CD4-positive, alpha-beta T cell (primary cell): ENCODE results near the gene FAM222A. TPM values are rescaled to one million over a fixed set of nuclear protein-coding genes. Genes with fewer than 3 reads are reported as not detected.

Source experiments
- ATAC-seq: fragments of 200-7000 bp; cut with Tn5 transposase; one replicate; pipeline ENCODE4 v1.10.0; 2022; ENCODE audit warnings: mild to moderate bottlenecking; ENCODE audit not compliant: poor library complexity
- CTCF ChIA-PET: fragments of 350-600 bp; sonication (Branson Sonifier 250); formaldehyde crosslinking; loops from one replicate; lab custom pipeline; 2021; ENCODE audit warnings: antibody characterized with exemption, inconsistent platforms; lab: Charles Lee
- POLR2A ChIA-PET: fragments of 350-600 bp; sonication (Branson Sonifier 250); formaldehyde crosslinking; loops from one replicate; lab custom pipeline; 2021; ENCODE audit warnings: antibody characterized with exemption, inconsistent platforms; lab: Charles Lee
- DNase-seq, 14 experiments: peaks; one replicate each; pipeline ENCODE4 v3.0.0-alpha.2; 2013 to 2020; ENCODE audit warnings: mixed read lengths in 2 of 14
- H3K27ac ChIP-seq, 2 donors: one replicate each; pipeline versions ENCODE4 v1.5.1 to v1.7.0; 2013; ENCODE audit warnings: low read length in 2 of 2, low read depth in 1 of 2, mild to moderate bottlenecking in 1 of 2
- H3K27me3 ChIP-seq, 2 experiments: 1 replicate in 1 of 2; 2 replicates in 1 of 2; pipeline versions ENCODE4 v1.6.1 to v1.7.0; 2013; ENCODE audit warnings: low read length in 2 of 2, control low read depth in 1 of 2, mild to moderate bottlenecking in 1 of 2, moderate library complexity in 1 of 2; ENCODE audit not compliant: insufficient read depth in 2 of 2, control insufficient read depth in 1 of 2
- H3K36me3 ChIP-seq: one replicate; pipeline ENCODE4 v1.6.1; 2013; ENCODE audit warnings: low read length, control low read depth; ENCODE audit not compliant: insufficient read depth
- H3K4me1 ChIP-seq: one replicate; pipeline ENCODE4 v1.6.1; 2013; ENCODE audit warnings: low read length, control low read depth; ENCODE audit not compliant: insufficient read depth
- H3K4me3 ChIP-seq: one replicate; pipeline ENCODE4 v1.5.1; 2013; ENCODE audit warnings: mild to moderate bottlenecking, low read length, moderate library complexity
- H3K9me3 ChIP-seq, 2 experiments: 1 replicate in 1 of 2; 2 replicates in 1 of 2; pipeline versions ENCODE4 v1.6.1 to v1.7.0; 2013; ENCODE audit warnings: low read length in 2 of 2, mild to moderate bottlenecking in 2 of 2, control low read depth in 1 of 2, moderate library complexity in 1 of 2; ENCODE audit not compliant: control insufficient read depth in 1 of 2, insufficient read depth in 1 of 2
- H3K27ac Mint-ChIP-seq: one replicate; pipeline ENCODE4 v1.8.0; 2020; ENCODE audit warnings: mixed read lengths
- H3K27me3 Mint-ChIP-seq: one replicate; pipeline ENCODE4 v1.8.0; 2021; ENCODE audit warnings: mixed read lengths
- H3K36me3 Mint-ChIP-seq: one replicate; pipeline ENCODE4 v1.8.0; 2021; ENCODE audit warnings: low read depth, mixed read lengths
- H3K4me1 Mint-ChIP-seq: one replicate; pipeline ENCODE4 v1.8.0; 2021; ENCODE audit warnings: low read depth, mixed read lengths
- H3K4me3 Mint-ChIP-seq: one replicate; pipeline ENCODE4 v1.8.0; 2020; ENCODE audit warnings: mild to moderate bottlenecking, mixed read lengths
- H3K9me3 Mint-ChIP-seq: one replicate; pipeline ENCODE4 v1.8.0; 2020; ENCODE audit warnings: mixed read lengths
- intact Hi-C, 2 experiments: fragments of 100-400 bp; cut with DNase I in 1 of 2; cut with micrococcal nuclease in 1 of 2; formaldehyde crosslinking; loops; one replicate each; pipeline versions ENCODE4 v1.15.1 to v1.9.0; 2023 to 2025; cut with DNase I, micrococcal nuclease
- total RNA-seq, 174 experiments: library from RNA in 2 of 174; stranded (reverse) in 2 of 174; gene quantifications; one replicate each; pipeline ENCODE4 v1.2.3 and lab custom pipeline; 2021 to 2026
- TF ChIP-seq, protein P1 (sequence below): fragments of 200-600 bp; IDR thresholded peaks from one replicate; pipeline ENCODE4 v1.8.0; 2022; ENCODE audit warnings: antibody characterized with exemption, mild to moderate bottlenecking

FAM222A gene
- total RNA-seq, 2 experiments from 2014 or later: 1.1 to 1.7 TPM

DNA sequence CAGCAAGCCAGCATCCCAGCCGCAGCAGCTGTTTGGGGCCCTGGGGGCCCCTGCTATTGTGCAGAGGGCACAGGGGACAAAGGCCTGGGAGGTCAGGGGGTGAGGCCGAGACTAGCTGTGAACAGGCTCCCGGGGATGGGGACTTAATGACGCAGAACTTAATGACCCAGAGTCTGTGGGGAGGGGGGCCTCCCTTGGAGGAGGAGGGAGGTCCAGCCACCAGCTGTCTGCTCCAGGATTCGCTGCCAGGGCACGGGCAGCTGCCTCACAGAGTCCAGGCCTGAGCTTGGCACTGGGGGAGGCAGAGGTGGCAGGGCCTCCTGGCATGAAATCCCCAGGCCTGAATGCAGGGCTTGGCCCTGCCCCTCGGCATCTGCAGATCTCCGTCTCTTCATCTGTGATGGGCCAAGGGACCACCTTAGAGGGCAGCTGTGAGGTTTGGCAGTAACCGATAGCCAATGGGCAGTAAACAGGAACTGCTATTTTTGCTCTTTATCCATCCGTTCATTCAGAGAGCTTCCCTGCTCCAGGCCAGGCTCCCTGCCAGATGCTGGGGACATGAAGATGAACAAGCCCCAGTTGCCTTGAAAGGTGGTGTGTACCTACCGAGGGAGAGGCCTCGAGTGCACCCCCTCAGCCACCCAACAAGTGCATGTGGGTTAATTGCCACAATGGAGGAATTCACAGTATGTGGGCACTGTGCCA, 6.7 kb downstream of the FAM222A start:
- intact Hi-C loops: no loop called here
- H3K27ac ChIP-seq: no peak overlapping the region
- no peaks in the 10 kb centered on the region for H3K9me3 ChIP-seq
- no peaks in the 10 kb centered on the region for H3K4me1 ChIP-seq
- Mint-ChIP-seq H3K27ac (no peak overlapping the region), H3K9me3 (no peaks in the 10 kb centered on the region), H3K27me3 (peaks cover 42% of the 10 kb centered on the region), H3K4me3 (no peak overlapping the region), H3K36me3 (no peaks in the 10 kb centered on the region), H3K4me1 (no peaks in the 10 kb centered on the region)
- no peak overlapping the region for H3K4me3 ChIP-seq
- ChIA-PET CTCF (no interaction called here), POLR2A (no interaction called here)
- ATAC-seq (no peak), DNase-seq (no peak)
- H3K36me3 ChIP-seq: no peaks in the 10 kb centered on the region
- TF ChIP-seq, protein P1, sequence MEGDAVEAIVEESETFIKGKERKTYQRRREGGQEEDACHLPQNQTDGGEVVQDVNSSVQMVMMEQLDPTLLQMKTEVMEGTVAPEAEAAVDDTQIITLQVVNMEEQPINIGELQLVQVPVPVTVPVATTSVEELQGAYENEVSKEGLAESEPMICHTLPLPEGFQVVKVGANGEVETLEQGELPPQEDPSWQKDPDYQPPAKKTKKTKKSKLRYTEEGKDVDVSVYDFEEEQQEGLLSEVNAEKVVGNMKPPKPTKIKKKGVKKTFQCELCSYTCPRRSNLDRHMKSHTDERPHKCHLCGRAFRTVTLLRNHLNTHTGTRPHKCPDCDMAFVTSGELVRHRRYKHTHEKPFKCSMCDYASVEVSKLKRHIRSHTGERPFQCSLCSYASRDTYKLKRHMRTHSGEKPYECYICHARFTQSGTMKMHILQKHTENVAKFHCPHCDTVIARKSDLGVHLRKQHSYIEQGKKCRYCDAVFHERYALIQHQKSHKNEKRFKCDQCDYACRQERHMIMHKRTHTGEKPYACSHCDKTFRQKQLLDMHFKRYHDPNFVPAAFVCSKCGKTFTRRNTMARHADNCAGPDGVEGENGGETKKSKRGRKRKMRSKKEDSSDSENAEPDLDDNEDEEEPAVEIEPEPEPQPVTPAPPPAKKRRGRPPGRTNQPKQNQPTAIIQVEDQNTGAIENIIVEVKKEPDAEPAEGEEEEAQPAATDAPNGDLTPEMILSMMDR: no peak
- peaks cover 8 to 19% of the 10 kb centered on the region in 2 experiments for H3K27me3 ChIP-seq

DNA sequence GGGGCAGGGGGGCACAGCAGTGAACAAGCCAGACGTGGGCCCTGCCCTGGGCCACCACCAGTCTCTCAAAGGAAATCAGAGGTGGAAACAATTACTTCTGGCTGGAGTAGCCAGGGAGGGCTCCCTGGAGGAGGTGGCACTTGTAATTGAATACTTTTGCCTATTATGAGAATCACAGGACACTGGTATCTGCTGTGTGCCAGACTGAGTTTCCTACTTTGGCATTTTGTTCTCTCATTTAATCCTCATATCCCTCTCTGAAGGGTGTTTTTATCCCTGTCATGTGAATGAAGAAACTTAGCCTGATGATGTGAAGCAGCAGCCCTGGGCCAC, 7.2 kb downstream of the FAM222A start:
- Mint-ChIP-seq H3K27ac (no peak overlapping the region), H3K4me1 (no peaks in the 10 kb centered on the region), H3K9me3 (no peaks in the 10 kb centered on the region), H3K27me3 (peaks cover 36% of the 10 kb centered on the region), H3K4me3 (no peak overlapping the region), H3K36me3 (no peaks in the 10 kb centered on the region)
- Histone ChIP-seq H3K9me3 (no peaks in the 10 kb centered on the region), H3K4me3 (no peak overlapping the region), H3K36me3 (no peaks in the 10 kb centered on the region), H3K27me3 (peaks cover 6 to 14% of the 10 kb centered on the region in 2 experiments), H3K4me1 (no peaks in the 10 kb centered on the region), H3K27ac (no peak overlapping the region)
- ChIA-PET CTCF (no interaction called here), POLR2A (no interaction called here)
- ATAC-seq: no peak
- no peak for DNase-seq
- TF ChIP-seq, protein P1: no peak
- intact Hi-C loops: no loop called here

DNA sequence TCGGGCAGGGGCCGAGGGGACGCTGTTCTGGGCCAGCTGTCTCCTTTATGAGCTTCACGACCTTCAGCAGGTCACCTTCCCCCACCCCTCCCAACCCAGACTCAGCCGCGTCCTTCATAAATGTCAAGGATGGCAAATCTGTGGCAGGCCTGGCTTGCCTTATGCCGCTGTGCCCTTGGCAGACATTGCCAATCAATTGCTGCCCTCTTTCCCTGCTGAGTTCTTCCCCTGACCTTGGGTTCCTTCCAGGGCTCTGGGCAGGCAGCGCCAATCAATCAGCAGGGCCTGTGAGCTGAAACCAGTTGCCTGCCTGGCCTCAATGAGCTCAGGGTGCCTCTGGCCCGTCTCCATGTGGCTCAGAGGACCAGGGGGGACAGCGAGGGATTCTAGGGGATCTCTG, 7.7 kb downstream of the FAM222A start:
- Histone ChIP-seq H3K4me1 (no peaks in the 10 kb centered on the region), H3K4me3 (no peak overlapping the region), H3K27ac (no peak overlapping the region), H3K36me3 (no peaks in the 10 kb centered on the region), H3K27me3 (peaks cover 6 to 13% of the 10 kb centered on the region in 2 experiments), H3K9me3 (no peaks in the 10 kb centered on the region)
- intact Hi-C loops: no loop called here
- DNase-seq (no peak), ATAC-seq (no peak)
- no peaks in the 10 kb centered on the region for H3K4me1 Mint-ChIP-seq
- ChIA-PET POLR2A (no interaction called here), CTCF (no interaction called here)
- H3K27ac Mint-ChIP-seq: no peak overlapping the region
- H3K27me3 Mint-ChIP-seq: peaks cover 32% of the 10 kb centered on the region
- H3K36me3 Mint-ChIP-seq: no peaks in the 10 kb centered on the region
- TF ChIP-seq, protein P1: no peak
- no peaks in the 10 kb centered on the region for H3K9me3 Mint-ChIP-seq
- H3K4me3 Mint-ChIP-seq: no peak overlapping the region
